Measurements from ENCODE around the gene XBP1. TPM values are rescaled to one million over a fixed set of nuclear protein-coding genes. Genes with fewer than 3 reads are reported as not detected.
"Not testable (repeated sequence)": the region's sequence is repeated elsewhere in the genome, so short reads cannot be mapped to it uniquely, and the experiment has no call there.

Gene XBP1
- total and polyA plus RNA-seq, 4 donors = 303 to 705 (median 605) TPM

DNA sequence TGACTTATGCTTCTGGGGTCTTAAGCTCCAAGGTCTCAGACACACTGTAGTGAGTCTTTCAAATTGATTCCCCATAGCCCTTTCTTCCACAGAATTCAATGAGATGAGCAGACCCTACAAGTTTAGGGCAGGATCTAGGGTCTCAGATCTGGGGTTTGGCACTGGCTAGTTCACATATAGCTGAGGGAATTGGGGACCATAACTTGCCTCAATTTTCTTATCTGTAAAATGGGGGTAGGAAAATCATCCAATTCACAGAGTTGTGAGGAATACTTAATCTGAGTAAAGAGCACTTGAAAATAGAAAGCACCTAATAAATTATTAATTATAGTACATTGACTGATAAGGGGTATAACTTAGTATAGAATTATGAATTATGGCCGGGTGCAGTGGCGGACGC, 33.7 kb downstream of the XBP1 start:
- H3K27me3 ChIP-seq (ENCODE audit: control insufficient read depth in 4 of 4, insufficient read depth in 4 of 4, low read length in 3 of 4) = no peaks in the 10 kb centered on the region
- no peak overlapping the region for H3K27ac ChIP-seq (ENCODE audit: low read depth in 1 of 2, low read length in 2 of 2)
- TF ChIP-seq, protein P1, sequence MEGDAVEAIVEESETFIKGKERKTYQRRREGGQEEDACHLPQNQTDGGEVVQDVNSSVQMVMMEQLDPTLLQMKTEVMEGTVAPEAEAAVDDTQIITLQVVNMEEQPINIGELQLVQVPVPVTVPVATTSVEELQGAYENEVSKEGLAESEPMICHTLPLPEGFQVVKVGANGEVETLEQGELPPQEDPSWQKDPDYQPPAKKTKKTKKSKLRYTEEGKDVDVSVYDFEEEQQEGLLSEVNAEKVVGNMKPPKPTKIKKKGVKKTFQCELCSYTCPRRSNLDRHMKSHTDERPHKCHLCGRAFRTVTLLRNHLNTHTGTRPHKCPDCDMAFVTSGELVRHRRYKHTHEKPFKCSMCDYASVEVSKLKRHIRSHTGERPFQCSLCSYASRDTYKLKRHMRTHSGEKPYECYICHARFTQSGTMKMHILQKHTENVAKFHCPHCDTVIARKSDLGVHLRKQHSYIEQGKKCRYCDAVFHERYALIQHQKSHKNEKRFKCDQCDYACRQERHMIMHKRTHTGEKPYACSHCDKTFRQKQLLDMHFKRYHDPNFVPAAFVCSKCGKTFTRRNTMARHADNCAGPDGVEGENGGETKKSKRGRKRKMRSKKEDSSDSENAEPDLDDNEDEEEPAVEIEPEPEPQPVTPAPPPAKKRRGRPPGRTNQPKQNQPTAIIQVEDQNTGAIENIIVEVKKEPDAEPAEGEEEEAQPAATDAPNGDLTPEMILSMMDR (IDR thresholded peaks at IDR 0.05; ENCODE audit: low read depth, low read length, missing input control) = no peak
- TF ChIP-seq EGR1 (IDR thresholded peaks at IDR 0.05; ENCODE audit: low read depth in 2 of 2) (no peak), FOXA2 (IDR thresholded peaks at IDR 0.05) (no peak), FOXA1 (IDR thresholded peaks at IDR 0.05) (no peak), NR2F2 (IDR thresholded peaks at IDR 0.05) (no peak), YY1 (IDR thresholded peaks at IDR 0.05) (no peak), RXRA (IDR thresholded peaks at IDR 0.05) (no peak)
- TF ChIP-seq, protein P2, sequence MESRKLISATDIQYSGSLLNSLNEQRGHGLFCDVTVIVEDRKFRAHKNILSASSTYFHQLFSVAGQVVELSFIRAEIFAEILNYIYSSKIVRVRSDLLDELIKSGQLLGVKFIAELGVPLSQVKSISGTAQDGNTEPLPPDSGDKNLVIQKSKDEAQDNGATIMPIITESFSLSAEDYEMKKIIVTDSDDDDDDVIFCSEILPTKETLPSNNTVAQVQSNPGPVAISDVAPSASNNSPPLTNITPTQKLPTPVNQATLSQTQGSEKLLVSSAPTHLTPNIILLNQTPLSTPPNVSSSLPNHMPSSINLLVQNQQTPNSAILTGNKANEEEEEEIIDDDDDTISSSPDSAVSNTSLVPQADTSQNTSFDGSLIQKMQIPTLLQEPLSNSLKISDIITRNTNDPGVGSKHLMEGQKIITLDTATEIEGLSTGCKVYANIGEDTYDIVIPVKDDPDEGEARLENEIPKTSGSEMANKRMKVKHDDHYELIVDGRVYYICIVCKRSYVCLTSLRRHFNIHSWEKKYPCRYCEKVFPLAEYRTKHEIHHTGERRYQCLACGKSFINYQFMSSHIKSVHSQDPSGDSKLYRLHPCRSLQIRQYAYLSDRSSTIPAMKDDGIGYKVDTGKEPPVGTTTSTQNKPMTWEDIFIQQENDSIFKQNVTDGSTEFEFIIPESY (IDR thresholded peaks at IDR 0.05) = no peak
- TF ChIP-seq, protein P3, sequence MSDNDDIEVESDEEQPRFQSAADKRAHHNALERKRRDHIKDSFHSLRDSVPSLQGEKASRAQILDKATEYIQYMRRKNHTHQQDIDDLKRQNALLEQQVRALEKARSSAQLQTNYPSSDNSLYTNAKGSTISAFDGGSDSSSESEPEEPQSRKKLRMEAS (IDR thresholded peaks at IDR 0.05) = no peak
- TF ChIP-seq, protein P4, sequence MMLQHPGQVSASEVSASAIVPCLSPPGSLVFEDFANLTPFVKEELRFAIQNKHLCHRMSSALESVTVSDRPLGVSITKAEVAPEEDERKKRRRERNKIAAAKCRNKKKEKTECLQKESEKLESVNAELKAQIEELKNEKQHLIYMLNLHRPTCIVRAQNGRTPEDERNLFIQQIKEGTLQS (IDR thresholded peaks at IDR 0.05) = no peak
- no peak overlapping the region for H3K9ac ChIP-seq (ENCODE audit: low read depth in 1 of 2, low read length in 2 of 2)
- DNase-seq (ENCODE audit: low spot score) = no peak
- 93% methylated on average over 3 of the region's 3 CpGs for WGBS
- H3K36me3 ChIP-seq (ENCODE audit: control insufficient read depth in 4 of 4, insufficient read depth in 3 of 4, low read depth in 1 of 4, low read length in 3 of 4) = no peaks in the 10 kb centered on the region
- H3K4me3 ChIP-seq (ENCODE audit: low read depth in 1 of 3, low read length in 3 of 3) = no peak overlapping the region
- no peaks in the 10 kb centered on the region for H3K9me3 ChIP-seq (ENCODE audit: control insufficient read depth in 4 of 4, low read length in 3 of 4)
- H3K4me1 ChIP-seq (ENCODE audit: control insufficient read depth in 4 of 4, insufficient read depth in 4 of 4, low read length in 3 of 4) = peaks cover 0 to 3% (median 0%) of the 10 kb centered on the region in 4 donors

DNA sequence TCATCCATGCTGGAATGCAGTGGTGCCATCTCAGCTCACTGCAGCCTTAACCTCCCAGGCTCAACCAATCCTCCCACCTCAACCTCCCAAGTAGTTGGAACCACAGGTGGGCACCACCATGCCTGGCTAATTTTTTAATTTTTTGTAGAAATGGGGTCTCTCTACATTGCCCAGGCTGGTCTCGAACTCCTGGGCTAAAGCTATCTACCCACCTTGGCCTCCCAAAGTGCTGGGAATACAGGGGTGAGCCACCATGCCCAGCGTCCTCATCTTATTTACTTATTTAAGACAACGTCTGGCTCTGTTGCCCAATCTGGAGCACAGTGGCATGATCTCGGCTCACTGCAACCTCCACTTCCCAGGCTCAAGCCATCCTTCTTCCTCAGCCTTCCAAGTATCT, 38.4 kb downstream of the XBP1 start:
- 91% methylated on average over 4 of the region's 4 CpGs for WGBS

DNA sequence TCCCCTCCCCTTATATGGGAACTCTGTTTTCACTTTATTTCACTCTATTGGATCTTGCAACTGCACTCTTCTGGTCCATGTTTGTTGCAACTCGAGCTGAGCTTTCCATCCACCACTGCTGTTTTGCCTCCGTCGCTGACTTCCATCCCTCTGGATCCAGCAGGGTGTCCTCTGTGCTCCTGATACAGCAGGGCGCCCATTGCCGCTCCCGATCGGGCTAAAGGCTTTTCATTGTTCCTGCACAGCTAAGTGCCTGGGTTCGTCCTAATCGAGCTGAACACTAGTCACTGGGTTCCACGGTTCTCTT, 39.0 kb downstream of the XBP1 start:
- no peak for DNase-seq (ENCODE audit: low spot score)
- 96% methylated on average over 10 of the region's 10 CpGs for whole genome bisulfite sequencing
- H3K27me3 ChIP-seq (ENCODE audit: control insufficient read depth in 4 of 4, insufficient read depth in 4 of 4, low read length in 3 of 4) = no peaks in the 10 kb centered on the region
- TF ChIP-seq, protein P2 (IDR thresholded peaks at IDR 0.05) = no peak
- TF ChIP-seq NR2F2 (IDR thresholded peaks at IDR 0.05) = no peak
- no peak for TF ChIP-seq SP1 (IDR thresholded peaks at IDR 0.05)
- no peak for TF ChIP-seq EGR1 (IDR thresholded peaks at IDR 0.05; ENCODE audit: low read depth in 2 of 2)
- no peak for TF ChIP-seq FOXA1 (IDR thresholded peaks at IDR 0.05)
- no peak for TF ChIP-seq TAF1 (conservative IDR thresholded peaks at IDR 0.05)
- TF ChIP-seq, protein P3 (IDR thresholded peaks at IDR 0.05) = no peak
- TF ChIP-seq, protein P5, sequence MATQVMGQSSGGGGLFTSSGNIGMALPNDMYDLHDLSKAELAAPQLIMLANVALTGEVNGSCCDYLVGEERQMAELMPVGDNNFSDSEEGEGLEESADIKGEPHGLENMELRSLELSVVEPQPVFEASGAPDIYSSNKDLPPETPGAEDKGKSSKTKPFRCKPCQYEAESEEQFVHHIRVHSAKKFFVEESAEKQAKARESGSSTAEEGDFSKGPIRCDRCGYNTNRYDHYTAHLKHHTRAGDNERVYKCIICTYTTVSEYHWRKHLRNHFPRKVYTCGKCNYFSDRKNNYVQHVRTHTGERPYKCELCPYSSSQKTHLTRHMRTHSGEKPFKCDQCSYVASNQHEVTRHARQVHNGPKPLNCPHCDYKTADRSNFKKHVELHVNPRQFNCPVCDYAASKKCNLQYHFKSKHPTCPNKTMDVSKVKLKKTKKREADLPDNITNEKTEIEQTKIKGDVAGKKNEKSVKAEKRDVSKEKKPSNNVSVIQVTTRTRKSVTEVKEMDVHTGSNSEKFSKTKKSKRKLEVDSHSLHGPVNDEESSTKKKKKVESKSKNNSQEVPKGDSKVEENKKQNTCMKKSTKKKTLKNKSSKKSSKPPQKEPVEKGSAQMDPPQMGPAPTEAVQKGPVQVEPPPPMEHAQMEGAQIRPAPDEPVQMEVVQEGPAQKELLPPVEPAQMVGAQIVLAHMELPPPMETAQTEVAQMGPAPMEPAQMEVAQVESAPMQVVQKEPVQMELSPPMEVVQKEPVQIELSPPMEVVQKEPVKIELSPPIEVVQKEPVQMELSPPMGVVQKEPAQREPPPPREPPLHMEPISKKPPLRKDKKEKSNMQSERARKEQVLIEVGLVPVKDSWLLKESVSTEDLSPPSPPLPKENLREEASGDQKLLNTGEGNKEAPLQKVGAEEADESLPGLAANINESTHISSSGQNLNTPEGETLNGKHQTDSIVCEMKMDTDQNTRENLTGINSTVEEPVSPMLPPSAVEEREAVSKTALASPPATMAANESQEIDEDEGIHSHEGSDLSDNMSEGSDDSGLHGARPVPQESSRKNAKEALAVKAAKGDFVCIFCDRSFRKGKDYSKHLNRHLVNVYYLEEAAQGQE (IDR thresholded peaks at IDR 0.05) = no peak
- TF ChIP-seq HNF4G (IDR thresholded peaks at IDR 0.05) = no peak
- no peak for TF ChIP-seq FOXA2 (IDR thresholded peaks at IDR 0.05)
- TF ChIP-seq HNF4A (conservative IDR thresholded peaks at IDR 0.05) = no peak
- TF ChIP-seq YY1 (IDR thresholded peaks at IDR 0.05) = no peak
- TF ChIP-seq RAD21 (IDR thresholded peaks at IDR 0.05) = no peak
- TF ChIP-seq JUND (IDR thresholded peaks at IDR 0.05) = no peak
- TF ChIP-seq, protein P4 (IDR thresholded peaks at IDR 0.05) = no peak
- no peak for TF ChIP-seq RXRA (IDR thresholded peaks at IDR 0.05)
- H3K36me3 ChIP-seq (ENCODE audit: control insufficient read depth in 4 of 4, insufficient read depth in 3 of 4, low read depth in 1 of 4, low read length in 3 of 4) = no peaks in the 10 kb centered on the region
- H3K9ac ChIP-seq (ENCODE audit: low read depth in 1 of 2, low read length in 2 of 2) = no peak overlapping the region
- H3K27ac ChIP-seq (ENCODE audit: low read depth in 1 of 2, low read length in 2 of 2) = no peak overlapping the region
- no peaks in the 10 kb centered on the region for H3K9me3 ChIP-seq (ENCODE audit: control insufficient read depth in 4 of 4, low read length in 3 of 4)
- no peaks in the 10 kb centered on the region for H3K4me1 ChIP-seq (ENCODE audit: control insufficient read depth in 4 of 4, insufficient read depth in 4 of 4, low read length in 3 of 4)
- no peak overlapping the region for H3K4me3 ChIP-seq (ENCODE audit: low read depth in 1 of 3, low read length in 3 of 3)

More for the DNA sequence above, 38.4 kb downstream of the XBP1 start:
- H3K9ac ChIP-seq (ENCODE audit: low read depth in 1 of 2, low read length in 2 of 2); H3K9me3 ChIP-seq (ENCODE audit: control insufficient read depth in 4 of 4, low read length in 3 of 4); H3K27ac ChIP-seq (ENCODE audit: low read depth in 1 of 2, low read length in 2 of 2); H3K4me3 ChIP-seq (ENCODE audit: low read depth in 1 of 3, low read length in 3 of 3); H3K4me1 ChIP-seq (ENCODE audit: control insufficient read depth in 4 of 4, insufficient read depth in 4 of 4, low read length in 3 of 4); H3K36me3 ChIP-seq (ENCODE audit: control insufficient read depth in 4 of 4, insufficient read depth in 3 of 4, low read depth in 1 of 4, low read length in 3 of 4); H3K27me3 ChIP-seq (ENCODE audit: control insufficient read depth in 4 of 4, insufficient read depth in 4 of 4, low read length in 3 of 4); DNase-seq (ENCODE audit: low spot score): not testable (repeated sequence)
